Ishikawa (cell line): Measurements from ENCODE around the gene SMCHD1.

Experiments
- CEBPB ChIP-seq: IDR thresholded peaks from 2 replicates; pipeline ENCODE4 v1.6.1; 2012
- CREB1 ChIP-seq: IDR thresholded peaks from 2 replicates; pipeline ENCODE4 v1.6.1; 2012; ENCODE audit warnings: low read depth
- EGR1 ChIP-seq: IDR thresholded peaks from 2 replicates; pipeline ENCODE4 v1.6.1; 2012
- EP300 ChIP-seq: IDR thresholded peaks from 2 replicates; pipeline ENCODE4 v1.6.1; 2012; ENCODE audit warnings: borderline replicate concordance
- FOXM1 ChIP-seq: IDR thresholded peaks from 2 replicates; pipeline ENCODE4 v1.6.1; 2012; ENCODE audit warnings: low read depth, borderline replicate concordance
- MAX ChIP-seq: IDR thresholded peaks from 2 replicates; pipeline ENCODE4 v1.6.1; 2012
- NFIC ChIP-seq: IDR thresholded peaks from 2 replicates; pipeline ENCODE4 v1.6.1; 2012
- RAD21 ChIP-seq: IDR thresholded peaks from 2 replicates; pipeline ENCODE4 v1.6.1; 2012; ENCODE audit warnings: low read depth
- REST ChIP-seq: IDR thresholded peaks from 2 replicates; pipeline ENCODE4 v1.6.1; 2012; ENCODE audit warnings: low read depth, mild to moderate bottlenecking
- TAF1 ChIP-seq: IDR thresholded peaks from 2 replicates; pipeline ENCODE4 v1.6.1; 2012; ENCODE audit warnings: low read depth, mild to moderate bottlenecking
- TCF12 ChIP-seq: IDR thresholded peaks from 2 replicates; pipeline ENCODE4 v1.6.1; 2012; ENCODE audit warnings: low read depth
- TEAD4 ChIP-seq: IDR thresholded peaks from 2 replicates; pipeline ENCODE4 v1.6.1; 2012
- USF1 ChIP-seq: IDR thresholded peaks from 2 replicates; pipeline ENCODE4 v1.6.1; 2012
- YY1 ChIP-seq: IDR thresholded peaks from 2 replicates; pipeline ENCODE4 v1.6.1; 2012; ENCODE audit warnings: low read depth
- ZBTB7A ChIP-seq: IDR thresholded peaks from 2 replicates; pipeline ENCODE4 v1.6.1; 2012; ENCODE audit warnings: low read depth

SMCHD1 gene

GRCh38 chr18:2627821-2628276, 27.7 kb upstream of the SMCHD1 start:
- TF ChIP-seq EP300 = no peak
- no peak for TF ChIP-seq EGR1
- no peak for TF ChIP-seq RAD21
- TF ChIP-seq CEBPB = no peak
- TF ChIP-seq NFIC = no peak
- no peak for TF ChIP-seq TCF12
- TF ChIP-seq TEAD4 = no peak
- TF ChIP-seq REST = no peak
- no peak for TF ChIP-seq FOXM1
- no peak for TF ChIP-seq CREB1
- TF ChIP-seq USF1 = no peak
- TF ChIP-seq YY1 = no peak
- no peak for TF ChIP-seq MAX
- no peak for TF ChIP-seq ZBTB7A

GRCh38 chr18:2629003-2629402, 26.5 kb upstream of the SMCHD1 start:
- TF ChIP-seq TAF1 = no peak
- TF ChIP-seq CEBPB = no peak
- no peak for TF ChIP-seq EP300
- no peak for TF ChIP-seq TCF12
- TF ChIP-seq NFIC = no peak
- TF ChIP-seq REST = no peak
- no peak for TF ChIP-seq CREB1
- TF ChIP-seq MAX = no peak
- no peak for TF ChIP-seq FOXM1
- TF ChIP-seq YY1 = no peak
- TF ChIP-seq EGR1 = no peak

GRCh38 chr18:2635586-2635985, 19.9 kb upstream of the SMCHD1 start:
- TF ChIP-seq MAX (no peak), REST (no peak), TEAD4 (no peak), EGR1 (no peak), TCF12 (no peak), EP300 (no peak), FOXM1 (no peak), RAD21 (no peak), CREB1 (no peak), YY1 (no peak), CEBPB (no peak), ZBTB7A (no peak), NFIC (no peak), USF1 (no peak), TAF1 (no peak)

- TF ChIP-seq TEAD4 (no peak), CREB1 (no peak), RAD21 (no peak), YY1 (no peak), MAX (no peak), REST (no peak), ZBTB7A (no peak), USF1 (no peak), TCF12 (no peak), TAF1 (no peak)
Observed at GRCh38 chr18:2636126-2636631, 19.3 kb upstream of the SMCHD1 start.
